ENCODE results near the gene PBXIP1.

- no peak for TF ChIP-seq CTCF (IDR thresholded peaks at IDR 0.05)
- TF ChIP-seq POLR2A (IDR thresholded peaks at IDR 0.05): no peak
Observed at GRCh38 chr1:154910851-154911250, 45.0 kb downstream of the PBXIP1 start.

All from heart left ventricle (tissue), 13 donors.